Gastroesophageal sphincter (tissue), 4 donors: Measurements from ENCODE around the gene TOX2. TPM values are rescaled to one million over a fixed set of nuclear protein-coding genes. Genes with fewer than 3 reads are reported as not detected.

Source experiments
- ATAC-seq: fragments of 150-250 bp; one replicate; pipeline ENCODE4 v1.9.1; 2016; ENCODE audit warnings: mild to moderate bottlenecking, moderate library complexity
- H3K27ac ChIP-seq, 4 donors: fragments of 200-600 bp; sonication (generic) in 3 of 4; 1 replicate in 3 of 4; 2 replicates in 1 of 4; pipeline ENCODE4 v1.5.1; 2016 to 2019
- H3K27me3 ChIP-seq: fragments of 200-600 bp; sonication (generic); one replicate; pipeline ENCODE4 v1.5.1; 2019
- H3K36me3 ChIP-seq, 2 donors: fragments of 200-600 bp; sonication (generic); one replicate each; pipeline ENCODE4 v1.5.1; 2019; ENCODE audit warnings: control low read depth in 1 of 2
- H3K4me1 ChIP-seq, 3 donors: fragments of 200-600 bp; sonication (generic); 1 replicate in 2 of 3; 2 replicates in 1 of 3; pipeline ENCODE4 v1.5.1; 2016 to 2019; ENCODE audit warnings: control low read depth in 2 of 3
- H3K4me3 ChIP-seq, 2 donors: fragments of 200-600 bp; sonication (generic); one replicate each; pipeline ENCODE4 v1.5.1; 2019; ENCODE audit warnings: mild to moderate bottlenecking in 1 of 2, moderate library complexity in 1 of 2
- H3K9me3 ChIP-seq, 3 donors: fragments of 200-600 bp; sonication (generic); one replicate each; pipeline ENCODE4 v1.5.1; 2017 to 2019; ENCODE audit warnings: control low read depth in 2 of 3
- EP300 ChIP-seq: sonication (generic); formaldehyde crosslinking; IDR thresholded peaks from one replicate; pipeline ENCODE4 v1.6.1; 2017; ENCODE audit warnings: antibody characterized with exemption, mild to moderate bottlenecking
- POLR2A ChIP-seq, 2 donors: fragments of 450-650 bp; IDR thresholded peaks; one replicate each; pipeline ENCODE4 v1.6.1; 2017; ENCODE audit warnings: antibody characterized with exemption in 2 of 2, mild to moderate bottlenecking in 2 of 2, moderate library complexity in 1 of 2
- POLR2AphosphoS5 ChIP-seq: sonication (generic); formaldehyde crosslinking; IDR thresholded peaks from one replicate; pipeline ENCODE4 v1.6.1; 2017; ENCODE audit warnings: antibody characterized with exemption
- WGBS, 2 donors: methylation state at CpG; one replicate each; pipeline ENCODE4 v1.1.5; 2018; ENCODE audit warnings: low coverage in 1 of 2; 5-methylcytosine and 5-hydroxymethylcytosine counted together
- total RNA-seq, 4 donors: library from RNA; depleted of rRNA; stranded (reverse); fragments of >200 nt; gene quantifications; one replicate each; pipeline ENCODE4 v1.1.0, GENCODE V29; 2016
- TF ChIP-seq, protein P1 (sequence below), 4 experiments: fragments of 200-600 bp in 2 of 4; fragments of 450-650 bp in 2 of 4; sonication (generic) in 1 of 4; IDR thresholded peaks; one replicate each; pipeline ENCODE4 v1.5.1; 2017 to 2019; ENCODE audit warnings: antibody characterized with exemption in 4 of 4, mild to moderate bottlenecking in 2 of 4, moderate library complexity in 2 of 4

The TOX2 gene
- total RNA-seq, 4 donors from 2014 or later: 16.4 to 47.8 (median 40.3) TPM

DNA sequence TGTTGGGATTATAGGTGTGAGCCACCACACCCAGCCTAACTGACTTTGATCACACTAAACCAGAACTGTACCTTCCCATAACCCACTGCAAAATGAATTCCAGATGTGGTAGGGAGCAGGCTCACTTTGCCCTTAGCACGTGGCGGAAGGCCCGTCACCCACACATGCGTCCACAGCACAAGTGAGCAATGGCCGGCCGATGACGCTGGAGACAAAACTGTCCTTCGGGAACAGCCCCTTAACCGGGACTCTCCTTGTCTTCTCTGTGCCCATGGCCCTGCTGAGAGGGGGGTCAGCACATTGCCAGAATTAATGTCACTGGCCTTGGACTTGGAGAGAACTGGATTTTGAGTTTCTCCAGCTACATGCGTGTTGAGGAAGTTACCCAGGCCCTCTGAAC lies 107.2 kb downstream of the TOX2 start:
- Histone ChIP-seq H3K27ac (no peak overlapping the region), H3K27me3 (no peaks in the 10 kb centered on the region), H3K4me3 (no peak overlapping the region), H3K4me1 (peaks cover 0 to 47% (median 8%) of the 10 kb centered on the region in 3 donors), H3K36me3 (no peaks in the 10 kb centered on the region), H3K9me3 (no peaks in the 10 kb centered on the region)
- TF ChIP-seq, protein P1, sequence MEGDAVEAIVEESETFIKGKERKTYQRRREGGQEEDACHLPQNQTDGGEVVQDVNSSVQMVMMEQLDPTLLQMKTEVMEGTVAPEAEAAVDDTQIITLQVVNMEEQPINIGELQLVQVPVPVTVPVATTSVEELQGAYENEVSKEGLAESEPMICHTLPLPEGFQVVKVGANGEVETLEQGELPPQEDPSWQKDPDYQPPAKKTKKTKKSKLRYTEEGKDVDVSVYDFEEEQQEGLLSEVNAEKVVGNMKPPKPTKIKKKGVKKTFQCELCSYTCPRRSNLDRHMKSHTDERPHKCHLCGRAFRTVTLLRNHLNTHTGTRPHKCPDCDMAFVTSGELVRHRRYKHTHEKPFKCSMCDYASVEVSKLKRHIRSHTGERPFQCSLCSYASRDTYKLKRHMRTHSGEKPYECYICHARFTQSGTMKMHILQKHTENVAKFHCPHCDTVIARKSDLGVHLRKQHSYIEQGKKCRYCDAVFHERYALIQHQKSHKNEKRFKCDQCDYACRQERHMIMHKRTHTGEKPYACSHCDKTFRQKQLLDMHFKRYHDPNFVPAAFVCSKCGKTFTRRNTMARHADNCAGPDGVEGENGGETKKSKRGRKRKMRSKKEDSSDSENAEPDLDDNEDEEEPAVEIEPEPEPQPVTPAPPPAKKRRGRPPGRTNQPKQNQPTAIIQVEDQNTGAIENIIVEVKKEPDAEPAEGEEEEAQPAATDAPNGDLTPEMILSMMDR (IDR thresholded peaks at IDR 0.05): no peak
- no peak for TF ChIP-seq POLR2A (IDR thresholded peaks at IDR 0.05)
- TF ChIP-seq EP300: no peak
- no peak for TF ChIP-seq POLR2AphosphoS5
- no peak for ATAC-seq
- 70 to 100% methylated on average over 1 to 2 of the region's 10 CpGs for WGBS, 2 donors

DNA sequence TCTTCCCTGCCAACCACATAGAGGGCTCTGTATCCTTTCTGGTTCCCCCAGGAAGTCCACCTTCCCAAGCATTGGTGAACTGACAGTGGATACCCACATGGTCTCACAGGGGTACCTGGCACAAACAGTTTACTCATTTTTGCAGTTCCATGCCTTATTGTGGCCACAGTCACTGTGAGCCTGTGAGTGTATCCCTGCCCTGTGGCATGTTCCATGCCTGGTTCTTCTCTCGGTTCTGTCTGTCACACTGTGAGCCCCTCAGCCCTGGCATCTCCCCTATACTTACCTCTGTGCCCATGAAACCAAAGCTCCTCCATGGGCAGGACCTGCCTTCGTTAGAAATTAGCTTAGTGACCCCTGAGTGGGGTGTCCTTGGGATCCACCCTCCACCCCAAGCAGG lies 107.8 kb downstream of the TOX2 start:
- TF ChIP-seq POLR2AphosphoS5: no peak
- TF ChIP-seq POLR2A (IDR thresholded peaks at IDR 0.05): no peak
- TF ChIP-seq, protein P1 (IDR thresholded peaks at IDR 0.05): no peak
- no peak for TF ChIP-seq EP300
- 80 to 87% methylated on average over 1 to 2 of the region's 2 CpGs for WGBS, 2 donors
- peaks cover 0 to 41% (median 8%) of the 10 kb centered on the region in 3 donors for H3K4me1 ChIP-seq

DNA sequence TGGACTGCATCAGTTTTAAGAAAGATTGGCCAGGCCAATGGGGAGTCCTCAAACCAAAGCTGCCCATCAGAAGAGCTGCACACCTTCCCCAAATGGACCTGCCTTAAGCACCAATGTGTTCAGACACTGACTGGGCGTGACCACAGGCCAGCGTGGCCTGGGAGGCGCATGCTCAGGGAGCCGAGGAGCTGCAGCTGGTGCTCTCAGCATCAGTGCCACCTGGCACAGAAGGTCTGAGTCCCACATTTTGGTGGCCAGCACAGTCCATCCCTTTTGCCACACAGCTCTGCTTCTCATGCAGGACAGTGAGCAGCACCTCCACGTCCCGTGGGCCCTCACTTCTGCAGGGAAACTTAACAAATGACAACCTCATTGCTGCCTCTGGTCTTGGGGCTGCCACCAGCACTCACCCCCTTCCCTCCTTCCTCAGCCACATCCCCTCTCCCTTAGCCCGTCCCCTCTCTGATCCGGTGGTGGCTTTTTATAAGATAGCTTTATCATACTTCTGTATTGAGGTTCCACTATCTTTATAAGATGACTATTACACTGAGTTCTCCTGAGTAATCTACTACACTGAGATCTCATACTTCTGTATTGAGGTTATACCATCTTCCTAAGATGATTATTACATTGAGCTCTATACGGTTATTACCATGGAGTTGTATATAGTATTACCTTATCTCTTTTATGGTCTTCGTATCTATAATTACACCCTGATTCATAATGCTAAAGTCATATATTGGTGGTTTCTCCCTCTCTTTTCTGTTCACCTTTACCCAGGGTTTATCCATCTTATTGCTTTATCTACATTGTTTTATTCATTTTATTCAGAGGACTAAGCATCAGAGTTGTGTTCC lies 109.1 kb downstream of the TOX2 start:
- H3K4me3 ChIP-seq: no peak overlapping the region
- no peaks in the 10 kb centered on the region for H3K9me3 ChIP-seq
- no peak for ATAC-seq
- no peaks in the 10 kb centered on the region for H3K27me3 ChIP-seq
- H3K4me1 ChIP-seq: peaks cover 0 to 28% (median 5%) of the 10 kb centered on the region in 3 donors
- WGBS, 2 donors: 86 to 89% methylated on average over 8 to 10 of the region's 10 CpGs
- no peak for TF ChIP-seq POLR2A (IDR thresholded peaks at IDR 0.05)
- TF ChIP-seq POLR2AphosphoS5: no peak
- TF ChIP-seq, protein P1 (IDR thresholded peaks at IDR 0.05): no peak
- no peak for TF ChIP-seq EP300
- no peaks in the 10 kb centered on the region for H3K36me3 ChIP-seq
- H3K27ac ChIP-seq: no peak overlapping the region

More for the DNA sequence above, 107.8 kb downstream of the TOX2 start:
- Histone ChIP-seq H3K4me3 (no peak overlapping the region), H3K27me3 (no peaks in the 10 kb centered on the region), H3K9me3 (no peaks in the 10 kb centered on the region), H3K27ac (no peak overlapping the region), H3K36me3 (no peaks in the 10 kb centered on the region)
- no peak for ATAC-seq

DNA sequence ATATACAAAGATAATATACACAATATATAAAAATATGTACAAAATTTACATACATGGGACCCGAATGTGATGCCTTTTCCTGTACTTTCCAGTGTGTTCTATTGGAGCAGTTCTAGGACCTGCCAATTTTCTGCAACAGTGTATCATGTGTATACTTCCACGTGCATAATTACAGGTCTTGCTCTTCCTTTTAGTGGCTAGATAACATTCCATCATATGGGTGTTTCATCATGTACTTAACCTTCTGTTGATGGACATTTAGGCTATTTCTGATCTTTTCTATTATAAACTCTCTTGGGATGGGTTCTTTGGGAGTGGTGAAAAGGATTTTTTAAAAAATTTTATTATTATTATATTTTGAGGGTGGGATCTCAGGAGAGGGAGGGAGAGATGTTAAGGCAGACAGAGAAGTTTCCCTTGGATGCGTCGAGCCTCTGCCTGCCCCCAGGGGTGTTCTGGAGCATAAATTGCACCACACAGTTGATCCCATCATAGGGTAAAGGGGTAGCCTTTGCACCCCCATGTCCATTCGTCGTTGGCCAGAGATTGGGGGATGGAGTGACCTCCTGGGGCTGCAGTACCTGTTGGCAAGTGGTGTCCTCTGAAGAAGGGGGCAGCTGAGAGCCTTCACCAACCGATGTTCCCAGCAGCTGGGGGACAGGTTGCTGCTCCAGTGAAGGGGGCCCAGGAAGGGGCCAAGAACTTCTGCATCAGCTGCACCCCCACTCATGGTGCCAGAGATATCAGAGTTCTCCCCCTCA lies 110.3 kb downstream of the TOX2 start:
- TF ChIP-seq POLR2AphosphoS5: no peak
- no peak for TF ChIP-seq EP300
- TF ChIP-seq, protein P1 (IDR thresholded peaks at IDR 0.05): no peak
- Histone ChIP-seq H3K36me3 (no peaks in the 10 kb centered on the region), H3K27me3 (no peaks in the 10 kb centered on the region), H3K4me3 (no peak overlapping the region), H3K27ac (no peak overlapping the region), H3K9me3 (no peaks in the 10 kb centered on the region), H3K4me1 (peaks cover 0 to 16% (median 1%) of the 10 kb centered on the region in 3 donors)
- WGBS, 2 donors: 52 to 85% methylated on average over 5 of the region's 7 CpGs
- ATAC-seq: no peak
